ENCODE data around the gene GP9. TPM values are rescaled to one million over a fixed set of nuclear protein-coding genes. Genes with fewer than 3 reads are reported as not detected.
A peak's percentile ranks its signal among the peaks of the same experiment; 100 is the strongest.

GP9 gene
- total RNA-seq, 4 donors from 2014 or later = 0.35 TPM; not detected in 3

DNA sequence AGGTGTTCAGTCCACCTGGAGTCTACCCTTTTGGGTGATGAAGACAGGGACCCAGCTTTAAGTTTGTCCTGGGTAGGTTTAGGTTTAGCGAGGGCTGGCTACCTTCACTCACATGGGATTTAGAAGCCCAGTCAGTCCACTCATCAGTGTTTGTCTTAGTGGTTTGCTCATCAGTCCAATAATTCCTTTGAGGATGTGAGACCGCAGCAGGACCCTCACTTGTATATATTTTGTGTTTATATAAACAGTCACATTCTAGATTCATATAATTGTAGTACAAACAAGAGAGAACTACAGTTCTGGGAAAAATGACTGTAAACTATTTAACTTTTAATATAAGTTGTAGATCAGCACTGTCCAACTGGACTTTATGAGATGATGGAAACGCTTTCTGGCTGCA, 41.3 kb upstream of the GP9 start:
- H3K27ac ChIP-seq = no peak overlapping the region
- H3K36me3 ChIP-seq = no peaks in the 10 kb centered on the region
- no peaks in the 10 kb centered on the region for H3K4me1 ChIP-seq
- no peaks in the 10 kb centered on the region for H3K9me3 ChIP-seq
- H3K27me3 ChIP-seq = no peaks in the 10 kb centered on the region
- no peak for DNase-seq
- intact Hi-C loops (cut with DNase I; ENCODE audit: low total_unique reads) = no loop called here
- H3K4me3 ChIP-seq = no peak overlapping the region
- TF ChIP-seq, protein P1, sequence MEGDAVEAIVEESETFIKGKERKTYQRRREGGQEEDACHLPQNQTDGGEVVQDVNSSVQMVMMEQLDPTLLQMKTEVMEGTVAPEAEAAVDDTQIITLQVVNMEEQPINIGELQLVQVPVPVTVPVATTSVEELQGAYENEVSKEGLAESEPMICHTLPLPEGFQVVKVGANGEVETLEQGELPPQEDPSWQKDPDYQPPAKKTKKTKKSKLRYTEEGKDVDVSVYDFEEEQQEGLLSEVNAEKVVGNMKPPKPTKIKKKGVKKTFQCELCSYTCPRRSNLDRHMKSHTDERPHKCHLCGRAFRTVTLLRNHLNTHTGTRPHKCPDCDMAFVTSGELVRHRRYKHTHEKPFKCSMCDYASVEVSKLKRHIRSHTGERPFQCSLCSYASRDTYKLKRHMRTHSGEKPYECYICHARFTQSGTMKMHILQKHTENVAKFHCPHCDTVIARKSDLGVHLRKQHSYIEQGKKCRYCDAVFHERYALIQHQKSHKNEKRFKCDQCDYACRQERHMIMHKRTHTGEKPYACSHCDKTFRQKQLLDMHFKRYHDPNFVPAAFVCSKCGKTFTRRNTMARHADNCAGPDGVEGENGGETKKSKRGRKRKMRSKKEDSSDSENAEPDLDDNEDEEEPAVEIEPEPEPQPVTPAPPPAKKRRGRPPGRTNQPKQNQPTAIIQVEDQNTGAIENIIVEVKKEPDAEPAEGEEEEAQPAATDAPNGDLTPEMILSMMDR (IDR thresholded peaks at IDR 0.05) = no peak
- no peak for TF ChIP-seq POLR2A (IDR thresholded peaks at IDR 0.05)

DNA sequence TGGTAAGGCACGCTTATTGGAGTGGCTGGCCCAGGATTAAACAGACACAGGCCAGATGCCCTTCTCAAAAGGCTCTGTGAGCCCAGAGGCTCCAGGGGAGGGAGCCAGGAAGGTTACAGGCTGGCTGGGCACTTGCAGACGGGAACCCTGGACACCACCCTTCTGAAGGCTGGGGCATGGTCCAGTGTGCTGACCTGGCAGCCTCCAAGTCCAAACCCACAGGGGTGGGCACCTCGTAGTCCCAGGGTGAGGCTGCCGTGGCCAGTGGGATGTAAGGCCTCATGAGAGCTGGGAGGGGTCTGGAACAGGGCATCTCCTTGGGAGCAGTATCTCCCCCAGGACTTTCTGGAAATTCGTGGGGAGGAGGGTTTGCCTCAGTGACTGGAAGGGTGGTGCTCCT, 39.9 kb upstream of the GP9 start:
- no peak for TF ChIP-seq POLR2A (IDR thresholded peaks at IDR 0.05)
- TF ChIP-seq, protein P1 (IDR thresholded peaks at IDR 0.05) = no peak
- Histone ChIP-seq H3K27me3 (no peaks in the 10 kb centered on the region), H3K36me3 (no peaks in the 10 kb centered on the region), H3K4me1 (no peaks in the 10 kb centered on the region), H3K9me3 (no peaks in the 10 kb centered on the region), H3K27ac (no peak overlapping the region), H3K4me3 (no peak overlapping the region)
- intact Hi-C loops (cut with DNase I; ENCODE audit: low total_unique reads) = no loop called here
- no peak for DNase-seq

DNA sequence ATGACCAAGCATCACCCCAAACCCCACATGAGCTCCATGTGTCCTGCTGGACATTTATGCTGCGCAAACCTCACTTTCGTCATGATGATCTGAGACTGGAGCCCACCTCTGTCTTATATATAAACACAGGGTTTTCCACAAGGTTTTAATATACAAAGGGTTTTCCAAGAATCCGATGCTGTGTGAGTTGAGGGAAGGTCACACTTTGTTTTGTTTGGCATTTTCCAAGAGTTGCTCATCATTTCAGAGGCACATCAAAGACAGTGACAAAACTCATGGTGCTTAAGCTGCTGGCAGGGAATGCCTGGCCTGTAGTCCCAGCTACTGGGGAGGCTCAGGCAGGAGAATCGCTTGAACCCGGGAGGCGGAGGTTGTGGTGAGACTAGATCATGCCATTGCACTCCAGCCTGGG, 39.4 kb upstream of the GP9 start:
- Histone ChIP-seq H3K9me3 (no peaks in the 10 kb centered on the region), H3K27me3 (no peaks in the 10 kb centered on the region), H3K4me1 (no peaks in the 10 kb centered on the region), H3K36me3 (no peaks in the 10 kb centered on the region), H3K4me3 (no peak overlapping the region), H3K27ac (no peak overlapping the region)
- DNase-seq = no peak
- TF ChIP-seq POLR2A (IDR thresholded peaks at IDR 0.05) = no peak
- TF ChIP-seq, protein P1 (IDR thresholded peaks at IDR 0.05) = no peak
- intact Hi-C loops (cut with DNase I; ENCODE audit: low total_unique reads) = no loop called here

DNA sequence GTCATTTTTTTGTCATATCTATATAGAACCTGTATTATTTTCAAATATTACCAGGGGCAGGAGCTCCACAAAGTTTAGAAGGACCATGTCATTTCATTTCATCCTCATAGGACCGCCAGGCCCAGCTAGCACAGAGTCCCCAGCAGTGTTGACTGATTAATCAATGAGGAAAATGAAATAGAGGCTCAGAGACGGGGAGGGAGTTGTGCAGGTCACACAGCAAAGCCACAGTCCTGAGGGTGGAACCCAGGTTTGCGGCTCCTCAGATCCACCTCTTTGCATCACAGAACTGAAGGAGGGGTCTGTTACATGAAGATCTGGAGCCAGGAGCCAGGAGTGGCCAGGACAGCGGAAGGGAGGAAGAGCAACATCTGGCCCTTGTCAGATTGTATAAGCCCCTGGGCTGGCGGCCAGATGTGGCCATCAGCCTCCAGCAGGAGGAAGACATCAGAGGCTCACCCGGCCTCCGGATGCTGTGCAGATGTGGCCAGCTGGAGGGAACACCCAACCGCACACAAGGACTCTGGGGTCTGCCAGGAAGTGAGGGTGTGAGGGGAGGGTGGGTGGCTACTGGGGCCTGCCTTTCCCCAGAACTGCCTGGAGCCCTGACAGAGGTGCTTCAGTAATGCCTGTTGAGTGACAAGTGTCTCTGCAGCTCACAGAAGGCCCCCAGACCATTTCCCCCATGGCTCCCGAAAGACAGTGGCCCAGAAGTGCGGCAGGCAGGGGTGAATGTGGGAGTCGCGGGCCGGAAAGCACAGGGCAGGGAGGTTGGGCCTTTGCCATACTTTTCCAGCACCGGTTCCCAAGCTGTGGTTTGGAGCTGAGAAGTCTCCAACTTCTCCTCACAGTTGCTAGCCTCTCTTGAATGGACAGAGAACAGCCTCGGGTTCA, 38.2 kb upstream of the GP9 start:
- TF ChIP-seq POLR2A (IDR thresholded peaks at IDR 0.05) = no peak
- TF ChIP-seq, protein P1 (IDR thresholded peaks at IDR 0.05) = no peak
- intact Hi-C loops (cut with DNase I; ENCODE audit: low total_unique reads) = no loop called here
- Histone ChIP-seq H3K27me3 (no peaks in the 10 kb centered on the region), H3K27ac (peak overlapping the region; percentile 17 to 67), H3K36me3 (no peaks in the 10 kb centered on the region), H3K4me1 (no peaks in the 10 kb centered on the region), H3K4me3 (no peak overlapping the region), H3K9me3 (no peaks in the 10 kb centered on the region)
- DNase-seq = peak; percentile 77 to 84

DNA sequence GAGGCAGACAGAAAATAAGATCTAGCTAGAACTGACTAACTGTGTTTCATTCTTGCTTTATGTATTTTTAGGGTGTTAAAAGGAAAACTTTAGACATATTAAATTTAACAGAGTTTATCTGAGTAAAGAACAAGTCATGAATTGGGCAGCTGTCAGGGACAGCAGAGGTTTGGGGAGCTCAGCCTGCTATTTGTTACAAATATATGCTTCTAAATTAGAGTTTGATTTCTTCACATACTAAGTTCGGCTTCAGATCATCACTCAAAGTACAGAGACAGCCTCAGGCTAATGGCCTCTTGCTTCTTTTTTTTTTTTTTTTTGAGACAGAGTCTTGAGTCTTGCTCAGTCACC, 37.6 kb upstream of the GP9 start:
- no peak for TF ChIP-seq POLR2A (IDR thresholded peaks at IDR 0.05)
- TF ChIP-seq, protein P1 (IDR thresholded peaks at IDR 0.05) = no peak
- no peak for DNase-seq
- H3K36me3 ChIP-seq = no peaks in the 10 kb centered on the region
- no peaks in the 10 kb centered on the region for H3K9me3 ChIP-seq
- peak overlapping the region in 1 of 2 donors; percentile 67 for H3K27ac ChIP-seq
- H3K4me1 ChIP-seq = no peaks in the 10 kb centered on the region
- no peak overlapping the region for H3K4me3 ChIP-seq
- no peaks in the 10 kb centered on the region for H3K27me3 ChIP-seq
- intact Hi-C loops (cut with DNase I; ENCODE audit: low total_unique reads) = no loop called here
